Pulmonary artery endothelial cell (primary cell): ENCODE data around the gene TMC3. TPM values are rescaled to one million over a fixed set of nuclear protein-coding genes. Genes with fewer than 3 reads are reported as not detected.

Source experiments
- DNase-seq: peaks from one replicate; pipeline ENCODE4 v3.0.0-alpha.2; 2011; ENCODE audit warnings: low read depth, low spot score
- total RNA-seq: library from RNA; depleted of rRNA; stranded (reverse); fragments of >200 nt; gene quantifications from 2 replicates; pipeline ENCODE4 v1.2.3, GENCODE V29; 2014

The TMC3 gene
- total RNA-seq, 1 donor from 2014 or later = not detected

- DNase-seq = peak; percentile 79
Measured at GRCh38 chr15:81323944-81324881, 49.8 kb downstream of the TMC3 start, which contains the start of gene STARD5. STARD5 (minus strand) TSS chr15:81324141; CDS start chr15:81324099, 42 bp downstream.

- DNase-seq = no peak
Measured at GRCh38 chr15:81323559-81323943, 50.5 kb downstream of the TMC3 start.

- no peak for DNase-seq
Measured at GRCh38 chr15:81322676-81323253, 51.2 kb downstream of the TMC3 start.

DNA sequence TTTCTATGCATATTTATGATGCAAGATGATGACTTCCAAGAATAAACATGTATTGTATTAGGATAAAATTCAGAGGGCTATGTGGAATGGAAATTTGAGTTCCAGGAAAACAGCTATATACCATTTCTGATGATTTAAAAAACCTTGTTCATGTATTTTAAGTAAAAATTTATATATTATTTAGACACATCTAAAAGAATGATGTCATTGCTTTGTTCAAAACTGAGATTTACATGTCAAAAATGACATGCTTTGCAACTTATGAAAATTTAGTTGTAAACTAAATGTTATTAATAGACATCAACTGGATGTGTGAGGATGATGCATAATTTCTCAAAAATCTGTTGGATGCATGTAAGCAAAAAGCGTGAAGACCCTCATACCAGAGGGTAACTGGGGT lies 52.3 kb downstream of the TMC3 start:
- no peak for DNase-seq

GRCh38 chr15:81317642-81318017 lies 56.4 kb downstream of the TMC3 start:
- no peak for DNase-seq

DNA sequence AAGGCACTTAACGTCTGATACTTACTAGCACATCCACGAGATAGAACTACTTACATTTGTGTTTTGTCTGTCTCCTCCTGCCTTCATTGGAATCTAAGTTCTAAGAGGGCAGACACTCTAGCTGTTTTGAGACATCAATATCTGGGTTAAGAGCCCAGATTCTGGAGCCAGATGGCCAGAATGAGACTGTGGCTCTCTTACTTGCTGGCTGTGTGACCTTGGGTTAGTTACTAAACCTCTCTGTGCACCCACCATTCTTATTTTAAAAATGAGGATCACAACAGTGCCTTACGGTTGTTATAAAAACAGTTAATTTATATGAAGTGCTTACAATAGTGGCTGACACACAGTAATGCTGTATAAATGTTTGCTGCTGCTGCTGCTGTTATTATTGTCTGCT lies 57.7 kb downstream of the TMC3 start:
- no peak for DNase-seq

DNA sequence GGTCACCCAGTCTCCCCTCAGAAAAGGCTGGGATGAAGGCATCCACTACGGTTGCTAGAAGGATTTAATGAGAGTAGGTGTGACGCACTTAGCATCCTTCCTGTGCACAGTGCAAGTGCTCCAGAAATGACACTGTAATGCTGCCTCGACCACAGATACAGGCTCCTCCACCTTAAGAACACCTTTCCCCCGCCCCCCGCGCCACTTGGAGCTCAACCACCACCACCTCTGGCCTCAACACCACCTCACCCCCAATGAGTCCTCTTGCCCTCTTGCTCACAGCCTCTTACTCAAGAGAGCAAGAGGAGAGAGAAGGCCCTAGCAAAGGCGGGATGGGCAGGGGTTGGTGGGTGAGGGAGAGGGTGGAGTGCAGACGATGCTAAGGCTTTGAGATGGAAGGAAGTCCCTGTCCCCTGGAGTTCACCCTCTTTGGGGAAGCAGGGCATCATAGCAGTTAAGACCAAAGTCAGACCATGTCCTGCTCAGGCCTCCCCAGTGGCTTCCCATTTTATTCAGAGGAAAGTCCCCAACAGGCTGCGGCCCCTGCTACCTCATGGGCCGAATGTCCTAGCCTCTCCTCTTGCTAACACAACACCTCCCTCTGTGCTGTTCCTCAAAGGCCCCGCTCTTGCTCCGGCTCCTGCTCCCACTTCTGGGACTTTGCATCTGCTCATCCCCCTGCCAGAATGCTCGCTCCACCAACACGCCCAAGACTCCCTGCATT lies 58.4 kb downstream of the TMC3 start:
- DNase-seq = no peak

GRCh38 chr15:81314378-81314777 lies 59.6 kb downstream of the TMC3 start:
- no peak for DNase-seq

DNA sequence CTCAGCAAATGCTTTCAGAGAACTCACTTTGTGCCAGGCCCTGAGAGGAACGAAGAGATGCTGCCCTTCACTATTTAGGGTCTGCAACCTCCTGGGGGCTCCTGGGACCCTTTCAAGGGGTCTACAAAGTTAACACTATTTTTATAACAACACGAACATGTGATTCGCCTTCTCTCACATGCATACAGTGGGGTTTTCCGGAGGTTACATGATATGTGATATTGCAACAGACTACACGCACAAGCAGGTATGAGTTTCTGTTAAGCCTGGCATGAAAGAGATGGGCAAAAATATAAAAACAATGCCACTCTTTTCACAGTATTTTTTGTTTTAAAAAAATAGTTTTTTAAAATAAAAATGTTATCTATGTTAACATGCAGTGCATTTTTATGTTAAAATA lies 60.3 kb downstream of the TMC3 start:
- no peak for DNase-seq

GRCh38 chr15:81312790-81313543 lies 61.0 kb downstream of the TMC3 start:
- DNase-seq = peak; percentile 49

DNA sequence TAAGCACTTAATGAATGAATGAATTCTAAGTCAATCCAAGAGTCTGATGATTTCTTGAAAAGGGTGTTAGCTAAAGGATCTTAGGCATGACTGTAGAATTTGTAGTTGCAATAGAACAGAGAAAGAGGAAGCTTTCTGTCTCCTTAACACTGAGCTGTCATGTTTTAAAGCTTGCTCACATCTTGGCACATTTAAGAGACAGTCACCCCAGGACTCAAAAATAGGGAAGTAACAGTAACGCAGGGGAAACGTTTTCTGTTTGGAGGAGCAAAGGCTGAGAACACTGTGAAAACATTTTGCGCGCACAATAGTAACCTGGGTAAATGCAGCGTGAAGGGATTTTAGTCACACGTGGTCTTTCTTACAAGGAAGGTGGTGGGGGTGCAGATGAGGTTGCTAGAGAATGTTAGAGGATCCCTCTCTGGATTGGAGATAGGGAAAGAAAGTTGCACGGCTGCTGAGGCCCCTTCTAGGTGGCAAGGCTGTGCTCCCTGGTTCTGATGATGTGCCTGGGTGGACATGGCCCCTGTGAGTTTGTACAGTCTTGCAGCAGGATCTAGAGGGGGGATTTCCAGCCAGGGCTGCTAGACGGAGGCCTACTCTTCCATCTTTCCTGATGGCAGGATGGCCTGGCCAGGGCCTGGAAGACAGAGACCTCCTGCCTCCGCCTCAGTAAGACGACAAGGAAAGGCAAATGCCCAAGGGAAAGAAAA lies 62.1 kb downstream of the TMC3 start:
- DNase-seq = no peak

- no peak for DNase-seq
Measured at GRCh38 chr15:81310480-81310879, 63.5 kb downstream of the TMC3 start.

DNA sequence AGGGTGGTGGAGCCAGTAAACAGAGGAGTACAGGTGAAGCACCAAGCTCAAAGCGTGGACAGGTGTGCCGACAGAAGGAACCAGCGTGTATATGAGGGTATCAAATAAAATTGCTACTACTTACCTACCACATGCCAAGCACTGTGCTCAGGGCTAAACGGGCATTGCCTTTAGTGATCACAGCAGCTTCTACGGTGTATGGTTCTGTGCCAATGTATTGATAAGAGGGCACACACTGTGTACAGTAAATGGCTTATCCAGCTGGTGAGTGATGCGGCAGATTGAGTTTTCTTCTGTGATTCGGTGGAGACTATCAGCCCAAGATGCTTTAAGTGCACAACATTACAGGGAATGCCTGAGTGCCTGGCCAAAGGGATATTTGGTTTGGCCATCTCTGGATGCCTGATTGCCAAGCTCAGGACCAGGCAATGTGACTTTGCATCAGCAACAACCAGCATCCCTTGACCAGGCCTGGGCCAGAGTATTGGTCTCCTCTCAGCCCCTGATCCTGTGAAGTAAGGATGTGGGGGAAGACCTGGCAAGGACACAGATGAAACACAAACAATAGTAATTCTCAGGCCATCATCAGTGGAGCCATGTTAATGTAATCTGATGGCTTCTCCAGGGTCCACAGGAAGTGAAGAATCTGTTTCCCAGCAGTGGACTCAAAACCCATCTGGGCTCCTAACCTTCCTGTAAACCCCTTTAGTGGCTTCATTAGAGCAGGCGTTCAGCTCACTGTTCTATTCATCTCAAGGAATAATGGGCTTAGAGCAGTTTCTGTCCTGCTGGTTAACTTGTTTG lies 64.2 kb downstream of the TMC3 start:
- no peak for DNase-seq

- no peak for DNase-seq
Measured at GRCh38 chr15:81308260-81308659, 65.8 kb downstream of the TMC3 start.

GRCh38 chr15:81304226-81304625 lies 69.8 kb downstream of the TMC3 start:
- no peak for DNase-seq

DNA sequence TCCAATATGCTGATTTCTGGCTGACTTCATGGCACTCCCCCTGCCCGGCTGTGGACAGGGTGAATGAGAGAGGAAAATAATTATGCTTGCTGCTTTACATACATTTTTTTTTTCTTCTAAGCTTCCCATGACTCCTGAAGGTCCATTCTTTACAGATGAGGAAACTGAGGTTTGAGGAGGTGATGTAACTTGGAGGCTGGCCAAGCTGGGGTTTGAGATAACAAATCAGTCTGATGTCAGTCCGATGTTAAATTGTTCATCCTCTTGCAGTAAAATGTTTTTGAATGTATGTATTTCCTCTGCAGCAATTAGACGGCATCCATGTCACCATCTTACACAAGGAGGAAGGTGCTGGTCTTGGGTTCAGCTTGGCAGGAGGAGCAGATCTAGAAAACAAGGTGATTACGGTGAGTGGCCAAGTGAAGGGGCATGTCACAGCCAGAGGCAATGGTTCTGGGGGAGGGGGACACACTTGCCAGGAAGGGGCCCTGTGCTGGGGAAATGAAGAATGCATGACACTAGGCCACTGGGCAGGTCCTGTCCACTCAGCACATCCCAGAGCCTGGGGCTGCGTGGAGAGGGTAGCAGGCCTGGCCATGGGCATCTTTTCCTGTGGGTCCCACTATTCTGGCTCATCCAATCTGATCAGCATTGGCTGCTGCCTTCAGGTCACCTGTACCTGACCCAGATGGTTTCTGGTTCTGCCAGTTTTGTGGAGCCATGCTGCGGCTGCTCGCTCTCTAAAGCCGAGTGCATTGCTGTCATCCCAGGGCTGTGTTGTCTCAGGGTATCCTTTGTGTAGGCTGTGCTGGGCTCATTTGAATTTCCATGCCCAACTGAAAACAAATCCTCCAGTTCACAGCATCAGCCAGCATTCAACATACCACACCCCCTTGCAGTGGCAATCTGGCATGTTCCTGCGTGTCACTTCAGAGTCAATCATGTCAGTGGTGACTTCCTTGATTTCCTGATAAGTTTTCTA lies 70.5 kb downstream of the TMC3 start:
- no peak for DNase-seq

DNA sequence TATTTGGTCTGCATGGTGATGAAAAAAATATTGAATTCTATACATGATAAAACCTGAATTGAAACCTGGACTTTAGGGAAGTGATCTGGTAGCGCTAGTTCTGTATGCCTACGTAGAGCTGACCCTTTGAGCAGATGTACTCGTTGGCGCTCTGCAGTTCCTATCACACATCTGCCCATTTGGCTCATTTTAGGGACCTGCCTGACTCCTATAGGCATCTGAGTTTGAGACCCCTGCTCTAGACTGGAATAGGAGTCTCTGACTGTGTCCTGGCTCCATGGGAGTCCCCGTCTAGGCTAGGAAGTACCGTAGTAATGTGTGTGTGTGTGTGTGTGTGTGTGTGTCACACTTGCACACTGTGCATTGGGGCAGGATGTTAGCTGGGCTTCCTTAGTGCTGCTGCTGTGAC lies 71.3 kb downstream of the TMC3 start:
- no peak for DNase-seq

DNA sequence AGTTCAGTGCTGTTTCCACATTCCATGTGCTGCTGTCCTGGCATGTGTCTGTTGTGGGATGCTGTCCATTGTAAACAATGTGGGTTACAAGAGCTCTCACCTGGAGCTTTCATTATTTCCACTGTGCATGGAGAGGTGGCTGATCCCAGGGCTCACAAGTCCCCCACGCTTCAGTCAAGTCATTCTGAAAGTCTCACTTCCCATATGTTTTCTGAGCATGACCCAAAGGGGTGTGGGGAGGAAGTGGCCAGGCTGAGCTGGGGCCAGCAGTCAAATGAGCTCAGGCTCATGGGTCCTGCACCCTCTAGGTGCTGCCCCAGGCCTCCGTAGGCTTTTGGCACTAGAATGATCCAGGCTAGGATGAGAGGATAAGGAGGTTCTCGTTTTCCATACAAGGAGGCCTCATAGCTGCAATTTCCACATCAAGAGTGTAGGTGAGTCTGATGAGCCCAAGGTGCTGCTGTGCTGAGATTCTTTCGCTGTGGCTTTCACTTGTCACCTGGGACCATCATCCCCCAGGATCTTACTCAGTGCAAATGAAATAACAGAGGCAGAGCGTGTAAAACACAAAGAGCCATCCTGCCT lies 72.1 kb downstream of the TMC3 start:
- no peak for DNase-seq
